ENCODE data around the gene VEPH1.

Gene VEPH1

GRCh38 chr3:157502916-157503595 is at the start of gene VEPH1:
Gene VEPH1, minus strand, starts transcription at chr3:157503416. Its CDS starts 8,067 bp downstream, at chr3:157495349.
- no peak for DNase-seq (ENCODE audit: low read depth in 2 of 2)

GRCh38 chr3:157551961-157552360 is 48.7 kb upstream of the VEPH1 start:
- no peak for DNase-seq (ENCODE audit: low read depth in 2 of 2)

- no peak for DNase-seq (ENCODE audit: low read depth in 2 of 2)
Observed at GRCh38 chr3:157549498-157549897, 46.3 kb upstream of the VEPH1 start.

- no peak for DNase-seq (ENCODE audit: low read depth in 2 of 2)
Observed at GRCh38 chr3:157544501-157545130, 41.4 kb upstream of the VEPH1 start.

- DNase-seq (ENCODE audit: low read depth in 2 of 2) = no peak
Observed at GRCh38 chr3:157543501-157544035, 40.4 kb upstream of the VEPH1 start.

GRCh38 chr3:157542711-157543500 is 39.7 kb upstream of the VEPH1 start:
- no peak for DNase-seq (ENCODE audit: low read depth in 2 of 2)

- no peak for DNase-seq (ENCODE audit: low read depth in 2 of 2)
Observed at GRCh38 chr3:157541506-157542236, 38.5 kb upstream of the VEPH1 start.

GRCh38 chr3:157540656-157541055 is 37.4 kb upstream of the VEPH1 start:
- DNase-seq (ENCODE audit: low read depth in 2 of 2) = no peak

GRCh38 chr3:157535667-157536066 is 32.5 kb upstream of the VEPH1 start:
- no peak for DNase-seq (ENCODE audit: low read depth in 2 of 2)

GRCh38 chr3:157534725-157535161 is 31.5 kb upstream of the VEPH1 start:
- DNase-seq (ENCODE audit: low read depth in 2 of 2) = no peak

- no peak for DNase-seq (ENCODE audit: low read depth in 2 of 2)
Observed at GRCh38 chr3:157533298-157534070, 30.3 kb upstream of the VEPH1 start.

GRCh38 chr3:157532529-157533297 is 29.5 kb upstream of the VEPH1 start:
- DNase-seq (ENCODE audit: low read depth in 2 of 2) = no peak

GRCh38 chr3:157531771-157532170 is 28.6 kb upstream of the VEPH1 start:
- DNase-seq (ENCODE audit: low read depth in 2 of 2) = no peak

- DNase-seq (ENCODE audit: low read depth in 2 of 2) = no peak
Observed at GRCh38 chr3:157531301-157531660, 28.1 kb upstream of the VEPH1 start.

- no peak for DNase-seq (ENCODE audit: low read depth in 2 of 2)
Observed at GRCh38 chr3:157530637-157531300, 27.6 kb upstream of the VEPH1 start.

GRCh38 chr3:157529751-157530150 is 26.5 kb upstream of the VEPH1 start:
- DNase-seq (ENCODE audit: low read depth in 2 of 2) = no peak

- no peak for DNase-seq (ENCODE audit: low read depth in 2 of 2)
Observed at GRCh38 chr3:157529085-157529484, 25.9 kb upstream of the VEPH1 start.

GRCh38 chr3:157527131-157527881 is 24.1 kb upstream of the VEPH1 start:
- no peak for DNase-seq (ENCODE audit: low read depth in 2 of 2)

GRCh38 chr3:157526036-157526435 is 22.8 kb upstream of the VEPH1 start:
- DNase-seq (ENCODE audit: low read depth in 2 of 2) = no peak
